B cell (primary cell): ENCODE results near the gene CHRNA5. TPM values are rescaled to one million over a fixed set of nuclear protein-coding genes. Genes with fewer than 3 reads are reported as not detected.

Source experiments
- ATAC-seq: fragments of 200-7000 bp; cut with Tn5 transposase; one replicate; pipeline ENCODE4 v1.10.0; 2021; ENCODE audit warnings: low read depth, mild to moderate bottlenecking, moderate number of reproducible peaks, moderate library complexity
- CTCF ChIA-PET: fragments of 350-600 bp; sonication (Branson Sonifier 250); formaldehyde crosslinking; loops from one replicate; lab custom pipeline; 2021; ENCODE audit warnings: antibody characterized with exemption, inconsistent platforms; lab: Charles Lee
- POLR2A ChIA-PET: fragments of 350-600 bp; sonication (Branson Sonifier 250); formaldehyde crosslinking; loops from one replicate; lab custom pipeline; 2021; ENCODE audit warnings: antibody characterized with exemption; lab: Charles Lee
- DNase-seq: peaks from one replicate; pipeline ENCODE4 v3.0.0; 2013
- H2AFZ ChIP-seq: 2 replicates; pipeline ENCODE4 v1.6.1; 2012; ENCODE audit warnings: mild to moderate bottlenecking, low read depth, low read length; ENCODE audit not compliant: insufficient read depth, poor library complexity, severe bottlenecking
- H3K27ac ChIP-seq, 2 donors: 1 replicate in 1 of 2; 2 replicates in 1 of 2; pipeline ENCODE4 v1.5.1; 2012 to 2013; ENCODE audit warnings: low read length in 2 of 2, mild to moderate bottlenecking in 2 of 2, moderate library complexity in 1 of 2
- H3K27me3 ChIP-seq, 4 experiments: fragments of 200-600 bp in 1 of 4; sonication (generic) in 1 of 4; replicated peaks in 1 of 4; 1 replicate in 2 of 4; 2 replicates in 2 of 4; pipeline versions ENCODE4 v1.6.1 to v1.7.0; 2013 to 2016; ENCODE audit warnings: low read length in 3 of 4, mild to moderate bottlenecking in 2 of 4, mixed read lengths in 1 of 4, moderate library complexity in 1 of 4; ENCODE audit not compliant: insufficient read depth in 4 of 4, control insufficient read depth in 3 of 4; ENCODE audit errors: control extremely low read depth in 1 of 4
- H3K36me3 ChIP-seq, 2 experiments: replicated peaks in 1 of 2; 1 replicate in 1 of 2; 2 replicates in 1 of 2; pipeline versions ENCODE4 v1.6.1 to v1.7.1; 2013; ENCODE audit warnings: low read length in 1 of 2; ENCODE audit not compliant: insufficient read depth in 2 of 2, control insufficient read depth in 1 of 2; ENCODE audit errors: control extremely low read depth in 1 of 2, extremely low read depth in 1 of 2
- H3K4me1 ChIP-seq, 2 donors: fragments of 200-600 bp in 1 of 2; sonication (generic) in 1 of 2; 1 replicate in 1 of 2; 2 replicates in 1 of 2; pipeline versions ENCODE4 v1.5.1 to v1.6.1; 2013 to 2017; ENCODE audit warnings: low read length in 2 of 2; ENCODE audit not compliant: control insufficient read depth in 2 of 2, insufficient read depth in 2 of 2
- H3K4me2 ChIP-seq: replicated peaks from 2 replicates; pipeline ENCODE3; 2012; ENCODE audit warnings: mild to moderate bottlenecking, low read depth, low read length; ENCODE audit not compliant: poor library complexity, severe bottlenecking
- H3K4me3 ChIP-seq, 5 experiments: fragments of 200-600 bp in 1 of 5; sonication (generic) in 1 of 5; 1 replicate in 3 of 5; 2 replicates in 2 of 5; pipeline versions ENCODE4 v1.5.1 to v1.7.0; 2011 to 2016; ENCODE audit warnings: low read length in 4 of 5, mild to moderate bottlenecking in 4 of 5, low read depth in 2 of 5, control low read depth in 1 of 5, moderate library complexity in 1 of 5; ENCODE audit not compliant: insufficient read depth in 1 of 5; ENCODE audit errors: control extremely low read depth in 1 of 5, extremely low read depth in 1 of 5
- H3K79me2 ChIP-seq: fragments of 200-600 bp; sonication (generic); one replicate; pipeline ENCODE4 v1.6.0; 2016; ENCODE audit warnings: low read length; ENCODE audit not compliant: control insufficient read depth, insufficient read depth
- H3K9ac ChIP-seq: fragments of 200-600 bp; sonication (generic); 2 replicates; pipeline ENCODE4 v1.6.1; 2017; ENCODE audit warnings: mild to moderate bottlenecking, low read length, moderate library complexity
- H3K9me3 ChIP-seq, 3 donors: one replicate each; pipeline versions ENCODE4 v1.6.1 to v1.7.1; 2013; ENCODE audit warnings: low read length in 2 of 3; ENCODE audit not compliant: control insufficient read depth in 2 of 3, insufficient read depth in 1 of 3; ENCODE audit errors: control extremely low read depth in 1 of 3
- H4K20me1 ChIP-seq: 2 replicates; pipeline ENCODE4 v1.6.0; 2012; ENCODE audit warnings: mild to moderate bottlenecking, low read length; ENCODE audit not compliant: insufficient read depth, control insufficient read depth, poor library complexity, severe bottlenecking
- H3K27ac Mint-ChIP-seq: one replicate; pipeline ENCODE4 v1.8.0; 2021; ENCODE audit warnings: mixed read lengths
- H3K27me3 Mint-ChIP-seq: one replicate; pipeline ENCODE4 v1.8.0; 2021; ENCODE audit warnings: mixed read lengths
- H3K4me1 Mint-ChIP-seq: one replicate; pipeline ENCODE4 v1.8.0; 2021; ENCODE audit warnings: mixed read lengths
- H3K4me3 Mint-ChIP-seq: one replicate; pipeline ENCODE4 v1.8.0; 2021; ENCODE audit warnings: mixed read lengths
- H3K9me3 Mint-ChIP-seq: one replicate; pipeline ENCODE4 v1.8.0; 2022; ENCODE audit warnings: mixed read lengths; ENCODE audit not compliant: insufficient read depth
- CTCF ChIP-seq: fragments of 200-600 bp; IDR thresholded peaks from one replicate; pipeline ENCODE4 v1.8.0; 2022; ENCODE audit warnings: antibody characterized with exemption, mild to moderate bottlenecking
- EZH2 ChIP-seq: IDR thresholded peaks from 2 replicates; pipeline ENCODE4 v1.6.1; 2012; ENCODE audit warnings: borderline replicate concordance, low read depth, mild to moderate bottlenecking, moderate library complexity, low read length; ENCODE audit not compliant: insufficient read depth, poor library complexity, severe bottlenecking
- WGBS: methylation state at CpG from one replicate; pipeline ENCODE4 v1.1.5; 2013; ENCODE audit warnings: missing lambda C conversion rate; ENCODE audit not compliant: insufficient coverage; 5-methylcytosine and 5-hydroxymethylcytosine counted together
- intact Hi-C: fragments of 100-400 bp; cut with micrococcal nuclease; formaldehyde crosslinking; loops from one replicate; pipeline ENCODE4 v1.10.0; 2022
- polyA plus RNA-seq: library from polyadenylated mRNA; depleted of rRNA; stranded (reverse); fragments of >200 nt; gene quantifications from 2 replicates; pipeline ENCODE4 v1.2.3, GENCODE V29; 2012
- total RNA-seq, 2 donors: library from RNA; stranded (reverse); fragments of 120-200 nt in 1 of 2; gene quantifications; 1 replicate in 1 of 2; 2 replicates in 1 of 2; pipeline versions ENCODE4 v1.2.3 to v1.2.4, GENCODE V29; 2013 to 2022

Gene CHRNA5
- total and polyA plus RNA-seq, 2 donors (not counting 1 experiment from before 2014, with no cell fraction given): 0.09 to 1.2 TPM

- Histone ChIP-seq H3K4me3 (no peak overlapping the region), H3K4me2 (no peak overlapping the region), H2AFZ (no peak overlapping the region), H3K27ac (no peak overlapping the region), H3K36me3 (no peaks in the 10 kb centered on the region), H3K4me1 (peaks cover 4 to 13% of the 10 kb centered on the region in 2 donors), H3K9me3 (no peaks in the 10 kb centered on the region), H3K9ac (no peak overlapping the region), H3K79me2 (no peaks in the 10 kb centered on the region), H4K20me1 (no peaks in the 10 kb centered on the region), H3K27me3 (peaks cover 0 to 23% (median 13%) of the 10 kb centered on the region in 4 experiments)
- no peak overlapping the region for H3K27ac Mint-ChIP-seq
- peaks cover 19% of the 10 kb centered on the region for H3K27me3 Mint-ChIP-seq
- no peak overlapping the region for H3K4me3 Mint-ChIP-seq
- ChIA-PET POLR2A (no interaction called here), CTCF (interaction anchor here (0.7 to 1.7 kb wide), 4 partner anchors 11 to 135 kb away, joined by 3 to 6 read pairs (median 4); no protein-coding TSS in a partner anchor)
- TF ChIP-seq EZH2 (no peak), CTCF (no peak)
- WGBS: 94% methylated on average over 2 of the region's 2 CpGs
- DNase-seq (no peak), ATAC-seq (no peak)
- H3K4me1 Mint-ChIP-seq: peaks cover 4% of the 10 kb centered on the region
- no peaks in the 10 kb centered on the region for H3K9me3 Mint-ChIP-seq
- intact Hi-C loops: loop anchor here (10.0 kb wide), 1 partner anchor 288 kb away; no protein-coding TSS in a partner anchor
These were observed 51.2 kb downstream of the CHRNA5 start for GRCh38 chr15:78616506-78616905.

GRCh38 chr15:78617076-78617475 lies 51.8 kb downstream of the CHRNA5 start:
- ChIA-PET POLR2A (no interaction called here), CTCF (no interaction called here)
- TF ChIP-seq EZH2: no peak
- no peak for TF ChIP-seq CTCF
- Histone ChIP-seq H3K9ac (no peak overlapping the region), H3K27ac (no peak overlapping the region), H4K20me1 (no peaks in the 10 kb centered on the region), H3K27me3 (peaks cover 0 to 29% (median 13%) of the 10 kb centered on the region in 4 experiments), H2AFZ (no peak overlapping the region), H3K4me3 (no peak overlapping the region), H3K4me2 (no peak overlapping the region), H3K4me1 (peaks cover 4 to 13% of the 10 kb centered on the region in 2 donors), H3K79me2 (no peaks in the 10 kb centered on the region), H3K9me3 (no peaks in the 10 kb centered on the region), H3K36me3 (no peaks in the 10 kb centered on the region)
- Mint-ChIP-seq H3K4me3 (no peak overlapping the region), H3K9me3 (no peaks in the 10 kb centered on the region), H3K4me1 (peaks cover 4% of the 10 kb centered on the region), H3K27ac (no peak overlapping the region), H3K27me3 (peaks cover 24% of the 10 kb centered on the region)
- intact Hi-C loops: loop anchor here (10.0 kb wide), 1 partner anchor 288 kb away; no protein-coding TSS in a partner anchor
- ATAC-seq: no peak
- no peak for DNase-seq
- WGBS: 90% methylated on average over 5 of the region's 7 CpGs
